HTR-8/SVneo (cell line): Measurements from ENCODE around the gene SDK2.

Experiments used
- DNase-seq: peaks from one replicate; pipeline ENCODE4 v3.0.0; 2011; ENCODE audit warnings: low spot score, mixed read lengths; ENCODE audit not compliant: insufficient read length
- FAIRE-seq: peaks from 2 replicates; lab custom pipeline; 2011; peaks lifted over from hg19 to GRCh38; lab: Jason Lieb, UNC

The SDK2 gene

GRCh38 chr17:73285603-73285908 is 358.7 kb downstream of the SDK2 start:
- FAIRE-seq (no peak), DNase-seq (no peak)

GRCh38 chr17:73284906-73285602 is 359.2 kb downstream of the SDK2 start:
- no peak for FAIRE-seq

More at GRCh38 chr17:73284906-73285602, 359.2 kb downstream of the SDK2 start:
- no peak for DNase-seq
